ENCODE measurements around the gene ETV3.

Gene ETV3

GRCh38 chr1:157090196-157090647 lies 48.0 kb downstream of the ETV3 start:
- DNase-seq: peak; percentile 96

DNA sequence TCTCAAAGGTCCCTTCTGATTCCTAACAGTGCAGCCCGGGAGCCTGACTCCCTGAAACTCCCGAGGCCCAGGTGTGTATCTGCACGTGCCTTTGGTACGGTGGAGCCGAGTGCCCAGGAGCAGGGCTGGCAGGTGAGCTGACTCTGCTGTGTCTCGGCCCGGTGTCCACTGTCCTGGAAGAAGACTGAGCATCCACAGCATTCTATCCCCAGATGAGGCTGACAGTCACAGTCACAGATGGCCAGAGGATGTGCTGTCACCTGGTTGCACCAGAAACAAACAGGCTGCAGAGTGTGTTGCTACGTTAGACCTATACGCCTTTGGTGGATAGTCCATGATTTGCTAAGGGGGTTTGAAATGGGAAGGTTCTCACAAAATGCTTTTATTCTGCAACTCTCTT lies 48.4 kb downstream of the ETV3 start:
- DNase-seq: no peak

- no peak for DNase-seq
Measured at GRCh38 chr1:157088607-157089006, 49.6 kb downstream of the ETV3 start.

DNA sequence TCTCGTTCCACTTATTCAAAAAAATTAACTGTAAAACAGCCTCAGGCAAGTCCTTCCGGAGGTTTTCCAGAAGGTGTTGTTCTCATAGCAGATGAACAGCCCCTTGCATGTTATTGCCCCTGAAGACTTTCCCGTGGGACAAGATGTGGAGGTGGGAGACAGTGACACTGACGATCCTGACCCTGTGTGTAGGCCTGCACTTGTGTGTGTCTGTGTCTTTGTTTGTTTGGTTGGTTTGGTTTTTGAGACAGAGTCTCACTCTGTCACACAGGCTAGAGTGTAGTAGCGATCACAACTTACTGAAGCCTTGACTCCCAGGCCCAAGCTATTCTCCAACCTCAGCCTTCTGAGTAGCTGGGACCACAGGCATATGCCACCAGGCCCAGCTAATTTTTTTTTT lies 51.2 kb downstream of the ETV3 start:
- no peak for DNase-seq

GRCh38 chr1:157086299-157086698 lies 51.9 kb downstream of the ETV3 start:
- DNase-seq: no peak

DNA sequence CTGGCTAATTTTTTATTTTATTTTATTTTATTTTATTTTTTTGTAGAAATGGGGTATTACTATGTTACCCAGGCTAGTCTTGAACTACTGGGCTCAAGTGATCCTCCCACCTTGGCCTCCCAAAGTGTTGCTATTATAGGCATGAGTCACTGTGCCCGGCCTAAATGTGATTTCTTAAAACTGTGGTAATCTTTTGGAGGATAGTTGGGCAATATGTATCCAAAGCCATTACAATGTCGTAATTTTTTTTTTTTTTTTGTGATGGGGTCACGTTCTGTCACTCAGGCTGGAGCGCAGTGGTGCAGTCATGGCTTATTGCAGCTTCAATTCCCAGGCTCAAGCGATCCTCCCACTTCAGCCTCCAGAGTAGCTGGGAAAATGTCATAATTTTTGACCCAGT lies 52.8 kb downstream of the ETV3 start:
- DNase-seq: no peak

- DNase-seq: no peak
Measured at GRCh38 chr1:157084720-157085119, 53.5 kb downstream of the ETV3 start.

- no peak for DNase-seq
Measured at GRCh38 chr1:157081707-157082106, 56.5 kb downstream of the ETV3 start.

DNA sequence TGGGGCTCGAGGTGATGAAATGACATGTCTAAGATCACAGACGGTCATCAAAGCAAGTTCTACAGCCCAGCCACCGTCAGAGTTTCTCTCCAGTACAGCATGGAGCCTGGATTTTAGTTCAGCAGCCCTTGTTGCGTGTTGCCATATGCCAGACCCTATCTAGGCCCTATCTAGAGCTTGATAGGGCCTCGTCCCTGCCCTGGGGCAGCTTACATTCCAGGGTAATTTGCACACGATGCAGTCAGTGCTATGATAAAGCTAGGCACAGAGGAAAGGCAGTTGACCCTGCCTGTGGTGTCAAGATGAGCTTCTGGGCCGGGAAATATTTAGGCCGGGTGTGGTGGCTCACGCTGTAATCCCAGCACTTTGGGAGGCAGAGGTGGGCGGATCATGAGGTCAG lies 57.5 kb downstream of the ETV3 start:
- DNase-seq: no peak

- no peak for DNase-seq
Measured at GRCh38 chr1:157077394-157077793, 60.8 kb downstream of the ETV3 start.

DNA sequence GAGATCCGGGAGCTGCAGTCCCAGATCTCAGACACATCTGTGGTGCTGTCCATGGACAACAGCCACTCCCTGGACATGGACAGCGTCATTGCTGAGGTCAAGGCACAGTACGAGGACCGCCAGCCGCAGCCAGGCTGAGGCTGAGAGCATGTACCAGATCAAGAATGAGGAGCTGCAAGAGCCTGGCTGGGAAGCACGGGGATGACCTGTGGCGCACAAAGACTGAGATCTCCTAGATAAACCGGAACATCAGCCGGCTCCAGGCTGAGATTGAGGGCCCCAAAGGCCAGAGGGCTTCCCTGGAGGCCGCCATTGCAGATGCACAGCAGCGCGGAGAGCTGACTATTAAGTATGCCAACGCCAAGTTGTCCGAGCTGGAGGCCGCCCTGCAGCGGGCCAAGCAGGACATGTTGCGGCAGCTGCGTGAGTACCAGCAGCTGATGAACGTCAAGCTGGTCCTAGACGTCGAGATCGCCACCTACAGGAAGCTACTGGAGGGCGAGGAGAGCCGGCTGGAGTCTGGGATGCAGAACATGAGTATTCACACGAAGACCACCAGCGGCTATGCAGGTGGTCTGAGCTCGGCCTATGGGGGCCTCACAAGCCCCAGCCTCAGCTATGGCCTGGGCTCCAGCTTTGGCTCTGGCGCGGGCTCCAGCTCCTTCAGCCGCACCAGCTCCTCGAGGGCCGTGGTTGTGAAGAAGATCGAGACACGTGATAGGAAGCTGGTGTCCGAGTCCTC lies 64.1 kb downstream of the ETV3 start:
- peak; percentile 86 for DNase-seq

Data from eye (tissue), 1 donor.